Hindlimb muscle (tissue), 1 donor: Measurements from ENCODE around the gene ADGRG6. TPM values are rescaled to one million over a fixed set of nuclear protein-coding genes. Genes with fewer than 3 reads are reported as not detected.
"Not testable (repeated sequence)": the region's sequence is repeated elsewhere in the genome, so short reads cannot be mapped to it uniquely, and the experiment has no call there.

Experiments used
- DNase-seq: peaks from one replicate; pipeline ENCODE4 v3.0.0-alpha.2; 2013
- polyA plus RNA-seq: library from polyadenylated mRNA; unstranded; fragments of 120-200 nt; gene quantifications from one replicate; pipeline ENCODE4 v1.2.1, GENCODE V29; 2013; ENCODE audit not compliant: insufficient read length

ADGRG6 gene
- polyA plus RNA-seq, 1 donor = 7.2 TPM

- no peak for DNase-seq
Measured at GRCh38 chr6:142322504-142323198, 20.8 kb downstream of the ADGRG6 start.

- DNase-seq = no peak
Measured at GRCh38 chr6:142323377-142323776, 21.6 kb downstream of the ADGRG6 start.

- DNase-seq = no peak
Measured at GRCh38 chr6:142324111-142324510, 22.3 kb downstream of the ADGRG6 start.

- no peak for DNase-seq
Measured at GRCh38 chr6:142325111-142325510, 23.3 kb downstream of the ADGRG6 start.

- no peak for DNase-seq
Measured at GRCh38 chr6:142326540-142326939, 24.7 kb downstream of the ADGRG6 start.

GRCh38 chr6:142328070-142328469 lies 26.3 kb downstream of the ADGRG6 start:
- no peak for DNase-seq

- no peak for DNase-seq
Measured at GRCh38 chr6:142329486-142330113, 27.8 kb downstream of the ADGRG6 start.

- no peak for DNase-seq
Measured at GRCh38 chr6:142331075-142331551, 29.3 kb downstream of the ADGRG6 start.

GRCh38 chr6:142331601-142332000 lies 29.8 kb downstream of the ADGRG6 start:
- no peak for DNase-seq

GRCh38 chr6:142332393-142333098 lies 30.7 kb downstream of the ADGRG6 start:
- no peak for DNase-seq

- no peak for DNase-seq
Measured at GRCh38 chr6:142333431-142333830, 31.6 kb downstream of the ADGRG6 start.

- DNase-seq = no peak
Measured at GRCh38 chr6:142334294-142334693, 32.5 kb downstream of the ADGRG6 start.

GRCh38 chr6:142335415-142335814 lies 33.6 kb downstream of the ADGRG6 start:
- DNase-seq = no peak

GRCh38 chr6:142336183-142336582 lies 34.4 kb downstream of the ADGRG6 start:
- DNase-seq = no peak

GRCh38 chr6:142336787-142337186 lies 35.0 kb downstream of the ADGRG6 start:
- no peak for DNase-seq

GRCh38 chr6:142339113-142339512 lies 37.3 kb downstream of the ADGRG6 start:
- no peak for DNase-seq

- no peak for DNase-seq
Measured at GRCh38 chr6:142339968-142340658, 38.3 kb downstream of the ADGRG6 start.

- DNase-seq = no peak
Measured at GRCh38 chr6:142341855-142342330, 40.1 kb downstream of the ADGRG6 start.

- DNase-seq = no peak
Measured at GRCh38 chr6:142342986-142343385, 41.2 kb downstream of the ADGRG6 start.

GRCh38 chr6:142343938-142344337 lies 42.1 kb downstream of the ADGRG6 start:
- DNase-seq = no peak

GRCh38 chr6:142345261-142345660 lies 43.5 kb downstream of the ADGRG6 start:
- DNase-seq = no peak

- not testable (repeated sequence) for DNase-seq
Measured at GRCh38 chr6:142346166-142346565, 44.4 kb downstream of the ADGRG6 start.
